WI38 (cell line): ENCODE data around the gene WDHD1.

ENCODE experiments used
- H3K4me3 ChIP-seq: 2 replicates; pipeline ENCODE4 v1.5.1; 2011; ENCODE audit warnings: low read depth, mild to moderate bottlenecking, control low read depth, low read length
- TF ChIP-seq, protein P1 (sequence below): IDR thresholded peaks from 2 replicates; pipeline ENCODE4 v1.5.1; 2012; ENCODE audit warnings: low read depth, mild to moderate bottlenecking, control low read depth, low read length

The WDHD1 gene

DNA sequence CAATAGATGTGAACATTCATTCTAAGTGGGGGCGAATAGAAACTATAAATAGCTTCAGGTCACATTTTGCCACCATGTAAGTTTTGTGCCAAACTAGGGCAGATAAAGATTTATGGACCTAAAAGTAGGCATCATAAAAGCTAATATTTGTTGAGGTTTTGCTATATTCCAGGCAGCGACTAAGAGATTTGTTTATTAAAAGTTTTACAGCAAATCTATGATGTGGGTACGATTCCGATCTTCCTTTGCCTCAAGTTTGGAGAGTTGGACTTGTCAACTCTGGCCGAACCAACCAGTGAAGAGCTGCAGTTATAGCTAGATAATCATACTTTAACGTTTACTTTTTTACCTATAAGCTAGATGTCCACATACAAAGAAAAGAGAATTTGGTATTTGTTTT lies 26.1 kb upstream of the WDHD1 start:
- peak overlapping the region; percentile 97 for H3K4me3 ChIP-seq
- TF ChIP-seq, protein P1, sequence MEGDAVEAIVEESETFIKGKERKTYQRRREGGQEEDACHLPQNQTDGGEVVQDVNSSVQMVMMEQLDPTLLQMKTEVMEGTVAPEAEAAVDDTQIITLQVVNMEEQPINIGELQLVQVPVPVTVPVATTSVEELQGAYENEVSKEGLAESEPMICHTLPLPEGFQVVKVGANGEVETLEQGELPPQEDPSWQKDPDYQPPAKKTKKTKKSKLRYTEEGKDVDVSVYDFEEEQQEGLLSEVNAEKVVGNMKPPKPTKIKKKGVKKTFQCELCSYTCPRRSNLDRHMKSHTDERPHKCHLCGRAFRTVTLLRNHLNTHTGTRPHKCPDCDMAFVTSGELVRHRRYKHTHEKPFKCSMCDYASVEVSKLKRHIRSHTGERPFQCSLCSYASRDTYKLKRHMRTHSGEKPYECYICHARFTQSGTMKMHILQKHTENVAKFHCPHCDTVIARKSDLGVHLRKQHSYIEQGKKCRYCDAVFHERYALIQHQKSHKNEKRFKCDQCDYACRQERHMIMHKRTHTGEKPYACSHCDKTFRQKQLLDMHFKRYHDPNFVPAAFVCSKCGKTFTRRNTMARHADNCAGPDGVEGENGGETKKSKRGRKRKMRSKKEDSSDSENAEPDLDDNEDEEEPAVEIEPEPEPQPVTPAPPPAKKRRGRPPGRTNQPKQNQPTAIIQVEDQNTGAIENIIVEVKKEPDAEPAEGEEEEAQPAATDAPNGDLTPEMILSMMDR = no peak

GRCh38 chr14:55052269-55052930 lies 25.5 kb upstream of the WDHD1 start:
- peak overlapping the region; percentile 97 for H3K4me3 ChIP-seq
- TF ChIP-seq, protein P1 = no peak

GRCh38 chr14:55051423-55052268 lies 24.7 kb upstream of the WDHD1 start, which contains the start of gene MAPK1IP1L:
MAPK1IP1L (plus strand) TSS chr14:55051647; CDS start chr14:55061684, 10,037 bp downstream.
- TF ChIP-seq, protein P1 = peak; percentile 97
- H3K4me3 ChIP-seq = peak within 1 kb of the TSS; percentile 97

- TF ChIP-seq, protein P1 = no peak
Observed at GRCh38 chr14:55051165-55051422, 24.2 kb upstream of the WDHD1 start.

DNA sequence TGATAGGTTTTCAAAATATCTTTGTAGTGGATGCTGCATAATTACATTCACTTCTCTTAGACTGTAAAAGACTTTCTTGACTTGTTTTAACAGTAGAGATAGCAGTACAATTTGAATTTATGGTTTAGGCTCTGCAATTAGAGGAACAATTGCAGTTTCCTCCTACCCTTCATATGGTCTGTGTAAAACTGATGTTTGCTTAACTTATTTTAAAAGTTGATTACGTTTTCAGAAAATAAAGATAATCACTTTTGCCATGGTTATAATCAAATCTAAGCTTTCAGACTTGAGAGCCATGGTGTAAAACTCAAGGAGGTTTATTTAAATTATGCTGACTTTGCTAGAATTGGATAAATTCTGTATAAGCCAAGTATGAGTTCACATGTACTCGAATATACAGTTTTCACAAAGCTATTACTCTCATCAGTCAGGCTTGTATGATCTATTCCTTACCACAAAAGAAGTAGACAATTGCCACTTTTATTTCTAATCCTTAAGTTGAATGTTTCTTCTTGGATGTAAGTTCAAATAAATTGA lies 22.1 kb upstream of the WDHD1 start:
- no peak overlapping the region for H3K4me3 ChIP-seq
- TF ChIP-seq, protein P1 = no peak

More at GRCh38 chr14:55051165-55051422, 24.2 kb upstream of the WDHD1 start:
- peak overlapping the region; percentile 97 for H3K4me3 ChIP-seq

DNA sequence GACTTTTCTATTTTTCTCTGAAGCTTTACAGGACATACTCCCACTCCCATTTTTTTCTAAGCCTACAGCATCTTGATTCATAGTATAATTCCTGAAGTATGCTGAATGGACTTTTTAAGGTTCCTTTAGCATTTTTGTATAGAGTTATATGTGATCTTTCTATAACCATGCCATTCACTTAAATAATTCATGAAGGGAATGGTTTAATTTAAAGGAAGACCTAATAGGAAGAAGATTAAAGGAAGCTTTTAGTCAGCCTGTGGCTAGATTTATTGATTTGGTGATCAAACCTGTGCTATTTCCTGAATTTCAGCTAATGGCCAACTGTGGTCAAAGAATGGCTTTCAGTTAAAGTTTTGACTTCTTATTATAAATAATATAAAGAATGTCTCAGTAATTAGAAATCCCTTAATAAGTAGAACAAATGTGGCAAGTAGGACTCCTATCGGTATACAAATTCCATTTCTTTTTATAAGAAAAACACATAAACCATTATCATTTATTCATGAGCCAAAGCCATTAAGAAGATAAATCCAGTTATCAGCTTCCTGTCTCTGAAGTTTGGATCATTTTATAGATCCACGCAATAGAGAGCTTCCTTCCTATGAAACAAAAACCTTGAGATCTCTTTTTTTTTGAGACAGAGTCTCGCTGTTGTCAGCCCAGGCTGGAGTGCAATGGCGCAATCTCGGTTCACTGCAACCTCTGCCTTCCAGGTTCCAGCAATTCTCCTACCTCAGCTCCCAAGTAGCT lies 20.6 kb upstream of the WDHD1 start:
- TF ChIP-seq, protein P1 = no peak
- no peak overlapping the region for H3K4me3 ChIP-seq
